GM12872 (cell line): Measurements from ENCODE around the gene SREK1IP1.

Experiments used
- CTCF ChIP-seq: IDR thresholded peaks from 3 replicates; pipeline ENCODE4 v1.5.1; 2011; ENCODE audit warnings: low read depth, mild to moderate bottlenecking, low read length, moderate library complexity; ENCODE audit not compliant: insufficient read depth

Gene SREK1IP1

GRCh38 chr5:64744914-64745313 lies 23.6 kb downstream of the SREK1IP1 start:
- TF ChIP-seq CTCF: no peak

DNA sequence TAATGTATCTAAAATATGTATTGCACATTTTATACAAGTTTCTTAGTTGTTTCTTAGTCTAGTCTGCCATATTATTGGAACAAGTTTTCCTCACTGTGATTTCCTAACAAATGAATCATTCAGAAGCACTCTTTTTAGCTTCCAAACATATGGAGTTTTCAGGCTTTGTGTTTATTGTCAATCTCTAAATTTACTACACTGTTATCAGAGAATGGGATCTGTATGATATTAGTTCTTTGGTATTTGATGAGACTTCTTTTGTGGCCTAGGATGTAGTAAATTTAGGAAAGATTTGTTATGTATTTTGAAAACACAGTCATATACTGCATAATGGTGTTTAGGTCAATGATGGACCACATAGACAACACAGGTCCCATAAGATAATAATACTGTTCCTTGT lies 25.7 kb downstream of the SREK1IP1 start:
- no peak for TF ChIP-seq CTCF

DNA sequence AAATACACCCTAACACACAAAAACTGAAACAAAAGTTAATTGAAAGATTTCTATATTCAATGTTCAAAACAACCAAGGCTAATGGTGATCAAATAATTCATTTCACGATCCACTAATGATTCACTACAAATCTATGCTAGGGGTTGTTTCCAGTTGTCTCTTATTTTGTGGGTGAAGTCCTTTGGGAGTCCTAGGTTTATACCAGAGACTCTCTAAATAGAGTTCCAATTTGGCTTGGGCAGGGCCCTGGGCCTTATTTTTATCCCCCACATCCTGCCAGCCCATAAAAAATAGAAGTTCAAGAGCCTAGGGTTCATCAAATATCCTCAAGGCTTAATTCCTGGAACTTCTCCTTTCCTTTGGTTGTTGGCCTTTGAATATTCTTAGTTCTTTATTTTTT lies 26.1 kb downstream of the SREK1IP1 start:
- no peak for TF ChIP-seq CTCF

DNA sequence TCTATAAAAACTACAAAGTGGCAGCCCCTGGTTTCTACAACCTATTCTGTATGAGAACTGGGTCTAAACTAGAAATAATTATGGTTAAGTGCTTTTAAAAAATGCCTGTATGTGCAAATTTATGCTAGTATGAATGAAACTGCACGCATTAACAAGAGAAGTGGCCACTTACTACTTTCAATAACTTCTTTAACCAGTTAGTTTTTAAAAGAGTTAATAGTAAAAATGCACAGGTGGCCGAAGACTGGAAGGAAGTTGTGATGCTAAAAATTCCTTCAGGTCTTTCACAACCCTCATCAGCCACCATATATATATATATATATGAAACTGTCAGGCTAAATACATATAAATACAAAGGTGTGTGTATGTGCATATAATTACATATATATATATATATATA lies 41.3 kb downstream of the SREK1IP1 start:
- no peak for TF ChIP-seq CTCF

DNA sequence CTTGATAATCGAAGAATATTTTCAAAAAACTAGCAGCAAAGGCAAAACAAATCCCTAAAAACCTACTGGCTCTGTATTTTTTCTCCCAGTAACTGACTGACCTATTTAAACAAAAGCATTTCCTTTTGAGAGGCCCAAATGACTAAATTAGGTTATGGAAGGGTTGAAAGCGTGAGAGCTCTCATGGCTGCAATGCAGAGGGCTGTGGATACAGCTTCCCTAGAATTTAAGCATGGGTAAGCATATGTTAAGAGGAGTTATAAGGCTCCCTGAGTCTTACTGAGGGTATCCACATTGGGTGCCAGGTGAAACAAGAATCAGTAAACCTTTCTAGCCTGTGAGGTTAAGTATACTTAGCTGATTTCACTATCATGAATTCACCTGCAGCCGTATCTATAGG lies 45.9 kb downstream of the SREK1IP1 start:
- no peak for TF ChIP-seq CTCF

GRCh38 chr5:64707191-64707590 lies 61.3 kb downstream of the SREK1IP1 start:
- TF ChIP-seq CTCF: no peak

DNA sequence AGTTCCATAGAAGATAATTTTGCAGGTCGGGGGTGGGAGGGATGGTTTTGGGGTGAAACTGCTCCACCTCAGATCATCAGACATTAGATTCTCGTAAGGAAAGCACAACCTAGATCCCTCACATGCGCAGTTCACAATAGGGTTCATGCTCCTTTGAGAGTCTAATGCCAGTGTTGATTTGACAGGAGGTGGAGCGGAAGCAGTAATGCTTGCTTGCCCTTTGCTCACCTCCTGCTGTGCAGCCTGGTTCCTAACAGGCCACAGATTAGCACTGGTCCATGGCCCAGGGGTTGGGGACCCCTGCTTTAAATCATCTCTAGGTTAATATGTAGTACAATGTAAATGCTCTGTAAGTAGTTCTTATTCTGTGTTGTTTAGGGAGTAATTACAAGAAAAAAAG lies 67.7 kb downstream of the SREK1IP1 start:
- TF ChIP-seq CTCF: no peak

DNA sequence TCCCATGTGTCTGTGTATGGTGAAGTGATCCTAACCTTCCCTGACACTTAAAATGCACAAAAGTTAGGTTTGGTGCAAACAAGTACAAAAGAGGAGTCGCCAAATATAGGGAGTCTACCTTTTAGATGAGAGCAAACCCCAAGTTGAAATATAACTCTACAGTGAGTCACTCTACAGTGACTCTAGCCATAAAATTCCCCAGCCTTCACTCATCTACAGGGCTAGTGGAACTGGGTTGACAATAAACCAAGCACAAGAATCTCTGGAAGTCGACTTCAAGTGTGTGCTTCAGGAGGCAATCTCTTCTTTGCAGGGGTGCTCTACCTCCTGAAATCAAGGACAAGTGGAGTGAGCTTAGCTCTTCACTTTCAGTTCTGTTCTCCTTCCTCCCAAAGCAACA lies 74.9 kb downstream of the SREK1IP1 start:
- no peak for TF ChIP-seq CTCF
